Choroid plexus epithelial cell (primary cell): ENCODE results near the gene TRMU.

Source experiments
- DNase-seq: peaks from one replicate; pipeline ENCODE4 v3.0.0-alpha.2; 2010; ENCODE audit warnings: low read depth
- H3K4me3 ChIP-seq: 2 replicates; pipeline ENCODE4 v1.5.1; 2011; ENCODE audit warnings: low read depth, mild to moderate bottlenecking, control low read depth, low read length, moderate library complexity
- TF ChIP-seq, protein P1 (sequence below): conservative IDR thresholded peaks from 2 replicates; pipeline ENCODE4 v1.5.1; 2011; ENCODE audit warnings: low read depth, mild to moderate bottlenecking, control low read depth, inconsistent platforms, low read length, moderate library complexity

The TRMU gene

GRCh38 chr22:46336119-46337078 lies 885 bp downstream of the TRMU start:
- peak overlapping the region; percentile 97 for H3K4me3 ChIP-seq
- peak; percentile 21 for DNase-seq
- TF ChIP-seq, protein P1, sequence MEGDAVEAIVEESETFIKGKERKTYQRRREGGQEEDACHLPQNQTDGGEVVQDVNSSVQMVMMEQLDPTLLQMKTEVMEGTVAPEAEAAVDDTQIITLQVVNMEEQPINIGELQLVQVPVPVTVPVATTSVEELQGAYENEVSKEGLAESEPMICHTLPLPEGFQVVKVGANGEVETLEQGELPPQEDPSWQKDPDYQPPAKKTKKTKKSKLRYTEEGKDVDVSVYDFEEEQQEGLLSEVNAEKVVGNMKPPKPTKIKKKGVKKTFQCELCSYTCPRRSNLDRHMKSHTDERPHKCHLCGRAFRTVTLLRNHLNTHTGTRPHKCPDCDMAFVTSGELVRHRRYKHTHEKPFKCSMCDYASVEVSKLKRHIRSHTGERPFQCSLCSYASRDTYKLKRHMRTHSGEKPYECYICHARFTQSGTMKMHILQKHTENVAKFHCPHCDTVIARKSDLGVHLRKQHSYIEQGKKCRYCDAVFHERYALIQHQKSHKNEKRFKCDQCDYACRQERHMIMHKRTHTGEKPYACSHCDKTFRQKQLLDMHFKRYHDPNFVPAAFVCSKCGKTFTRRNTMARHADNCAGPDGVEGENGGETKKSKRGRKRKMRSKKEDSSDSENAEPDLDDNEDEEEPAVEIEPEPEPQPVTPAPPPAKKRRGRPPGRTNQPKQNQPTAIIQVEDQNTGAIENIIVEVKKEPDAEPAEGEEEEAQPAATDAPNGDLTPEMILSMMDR, result no peak

GRCh38 chr22:46337870-46338269 lies 2.4 kb downstream of the TRMU start:
- H3K4me3 ChIP-seq, result no peak overlapping the region
- TF ChIP-seq, protein P1, result no peak
- DNase-seq, result no peak

DNA sequence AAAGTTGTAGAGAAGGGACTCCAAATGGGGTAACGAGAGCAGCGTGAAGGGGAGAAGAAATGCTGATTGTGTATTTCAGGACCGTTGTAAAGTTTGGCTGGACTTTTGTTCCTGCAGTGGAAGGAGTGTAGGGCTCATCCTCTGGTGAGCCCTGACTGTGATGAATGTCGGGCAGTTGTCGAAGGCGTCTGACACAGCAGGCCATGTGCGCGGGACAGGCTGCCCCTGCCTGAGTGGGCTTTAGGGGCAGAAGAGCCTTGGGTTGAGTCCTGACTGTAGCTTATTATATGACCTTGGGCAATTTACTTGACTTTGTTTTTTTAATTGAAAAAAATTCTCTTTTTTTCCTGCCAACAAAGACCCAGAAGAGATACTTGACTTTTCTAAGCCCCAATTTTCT lies 3.1 kb downstream of the TRMU start:
- no peak overlapping the region for H3K4me3 ChIP-seq
- no peak for DNase-seq
- TF ChIP-seq, protein P1, result no peak

- TF ChIP-seq, protein P1, result no peak
- no peak for DNase-seq
- H3K4me3 ChIP-seq, result no peak overlapping the region
Observed at GRCh38 chr22:46339956-46340355, 4.4 kb downstream of the TRMU start.

DNA sequence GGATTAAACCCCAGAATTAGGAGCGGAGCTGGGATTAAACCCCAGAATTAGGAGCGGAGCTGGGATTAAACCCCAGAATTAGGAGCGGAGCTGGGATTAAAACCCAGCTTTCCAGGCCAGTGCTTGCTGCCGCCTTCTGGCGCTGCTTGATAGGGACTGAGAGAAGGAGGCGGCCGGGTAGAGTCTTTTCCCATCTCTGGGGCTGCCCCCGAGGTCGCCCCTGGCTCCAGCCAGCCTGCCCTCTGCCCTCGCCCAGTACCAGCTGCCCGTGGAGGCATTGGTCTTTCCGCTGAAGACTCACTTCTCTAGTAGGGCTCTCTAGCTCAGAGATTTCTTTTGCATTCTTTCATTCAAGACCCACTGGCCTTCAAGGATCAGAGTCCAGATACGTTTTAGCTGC lies 5.2 kb downstream of the TRMU start:
- DNase-seq, result no peak
- no peak overlapping the region for H3K4me3 ChIP-seq
- TF ChIP-seq, protein P1, result no peak

DNA sequence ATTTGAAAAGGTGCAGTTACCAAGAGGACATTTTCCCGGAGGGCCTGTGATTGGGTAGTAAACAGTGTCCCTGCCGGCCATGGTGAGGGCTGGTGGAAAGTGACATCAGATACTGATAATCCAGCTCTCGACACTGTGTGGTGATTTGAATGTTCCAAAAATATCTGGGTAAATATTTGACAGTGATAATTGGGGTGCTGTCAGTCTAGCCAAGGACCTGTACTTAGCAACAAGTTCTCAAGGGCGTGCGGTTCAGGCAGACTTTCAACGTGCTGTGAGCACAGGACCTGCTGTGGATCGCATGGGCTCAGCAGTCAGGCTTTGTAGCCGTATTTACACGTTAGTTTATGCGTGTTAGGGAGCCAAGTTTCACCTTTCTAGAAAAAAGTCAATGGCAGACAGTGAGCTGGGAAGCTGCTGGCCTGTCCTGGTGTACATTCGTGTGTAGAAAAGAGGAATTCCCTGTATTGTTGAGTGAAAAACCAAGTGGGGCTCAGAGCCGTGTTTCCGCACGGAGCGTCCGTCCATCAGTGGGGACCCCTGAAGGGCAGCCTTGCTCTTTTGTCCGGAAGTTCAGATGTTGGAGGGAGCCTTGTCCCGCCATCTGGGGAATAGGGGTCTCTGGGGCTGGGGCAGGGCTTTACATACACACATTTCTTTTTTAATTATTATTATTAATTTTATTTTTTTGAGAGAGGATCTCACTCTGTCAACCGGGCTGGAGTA lies 11.3 kb downstream of the TRMU start:
- no peak overlapping the region for H3K4me3 ChIP-seq
- no peak for DNase-seq
- TF ChIP-seq, protein P1, result no peak
